HCT116 (cell line): ENCODE results near the gene CRCP. TPM values are rescaled to one million over a fixed set of nuclear protein-coding genes. Genes with fewer than 3 reads are reported as not detected.

Experiments used
- ATAC-seq: fragments of 200-7000 bp; cut with Tn5 transposase; 2 replicates; pipeline ENCODE4 v1.9.1; 2020; ENCODE audit warnings: mild to moderate bottlenecking, moderate library complexity
- BruUV-seq: library from RNA; stranded (reverse); fragments of 400-500 nt; replicated peaks from 2 replicates; lab custom pipeline; 2021; lab: Mats Ljungman, UMichigan
- CTCF ChIA-PET: fragments of 300-600 bp; sonication (Branson Sonifier 250); formaldehyde crosslinking; loops from one replicate; lab custom pipeline; 2021; ENCODE audit warnings: antibody characterized with exemption; lab: Charles Lee
- POLR2A ChIA-PET: fragments of 300-600, 350-600 bp; sonication (Branson Sonifier 250); formaldehyde crosslinking; loops from one replicate; lab custom pipeline; 2021; ENCODE audit warnings: antibody characterized with exemption; lab: Charles Lee
- RAD21 ChIA-PET, 2 experiments: fragments of 300-600 bp; sonication (Branson Sonifier 250); formaldehyde crosslinking; loops; one replicate each; lab custom pipeline; 2023; ENCODE audit warnings: low total read pairs in 2 of 2; ENCODE audit not compliant: uncharacterized antibody in 2 of 2, unreplicated experiment in 2 of 2, low non-redundant PET in 1 of 2; lab: Charles Lee
- DNase-seq: peaks from one replicate; pipeline ENCODE4 v3.0.0-alpha.2; 2010; ENCODE audit warnings: low read depth, low spot score
- H2AFZ ChIP-seq: fragments of 200-600 bp; shearing (Covaris generic), sonication (generic); 2 replicates; pipeline ENCODE4 v1.6.1; 2017; ENCODE audit warnings: low read depth, mixed run types, mixed read lengths, antibody characterized with exemption, low read length; ENCODE audit not compliant: poor library complexity, severe bottlenecking
- H3K27ac ChIP-seq: 2 replicates; pipeline ENCODE4 v1.5.1; 2012; ENCODE audit warnings: low read depth, low read length
- H3K27me3 ChIP-seq: fragments of 200-600 bp; sonication (generic); 2 replicates; pipeline ENCODE4 v1.6.1; 2016; ENCODE audit warnings: mixed run types, low read length, mixed read lengths; ENCODE audit not compliant: insufficient read depth
- H3K36me3 ChIP-seq, 2 experiments: fragments of 200-500 bp in 1 of 2; fragments of 200-600 bp in 1 of 2; sonication (Bioruptor generic) in 1 of 2; sonication (generic) in 1 of 2; 2 replicates each; pipeline versions ENCODE4 v1.5.1 to v1.6.1; 2014 to 2016; ENCODE audit warnings: low read length in 2 of 2, inconsistent platforms in 1 of 2, mixed read lengths in 1 of 2, mixed run types in 1 of 2; ENCODE audit not compliant: insufficient read depth in 2 of 2, control insufficient read depth in 1 of 2
- H3K4me1 ChIP-seq, 2 experiments: fragments of 200-600 bp in 1 of 2; sonication (generic) in 1 of 2; 2 replicates each; pipeline versions ENCODE4 v1.5.1 to v1.6.1; 2012 to 2017; ENCODE audit warnings: low read length in 2 of 2, inconsistent platforms in 1 of 2, mild to moderate bottlenecking in 1 of 2, mixed read lengths in 1 of 2, mixed run types in 1 of 2, moderate library complexity in 1 of 2; ENCODE audit not compliant: insufficient read depth in 2 of 2, control insufficient read depth in 1 of 2
- H3K4me2 ChIP-seq: fragments of 200-600 bp; sonication (generic); 2 replicates; pipeline ENCODE4 v1.6.1; 2017; ENCODE audit warnings: mixed run types, low read length, mixed read lengths
- H3K4me3 ChIP-seq, 2 experiments: fragments of 200-600 bp in 1 of 2; sonication (generic) in 1 of 2; replicated peaks in 1 of 2; 2 replicates each; pipeline ENCODE4 v1.5.1; 2011 to 2016; ENCODE audit warnings: low read length in 2 of 2, control low read depth in 1 of 2, low read depth in 1 of 2, mild to moderate bottlenecking in 1 of 2, mixed read lengths in 1 of 2, mixed run types in 1 of 2
- H3K79me2 ChIP-seq: fragments of 200-600 bp; sonication (generic); 2 replicates; pipeline ENCODE4 v1.6.1; 2017; ENCODE audit warnings: mild to moderate bottlenecking, mixed run types, low read length, moderate library complexity, mixed read lengths; ENCODE audit not compliant: insufficient read depth
- H3K9ac ChIP-seq: fragments of 200-600 bp; sonication (generic); 2 replicates; pipeline ENCODE4 v1.6.1; 2016; ENCODE audit warnings: low read length, mixed read lengths
- H3K9me2 ChIP-seq: fragments of 200-600 bp; sonication (generic), shearing (Covaris generic); 2 replicates; pipeline ENCODE4 v1.6.1; 2017; ENCODE audit warnings: mixed run types, mild to moderate bottlenecking, moderate library complexity; ENCODE audit not compliant: insufficient read depth
- H3K9me3 ChIP-seq, 2 experiments: fragments of 200-500 bp in 1 of 2; fragments of 200-600 bp in 1 of 2; sonication (Bioruptor generic) in 1 of 2; sonication (generic) in 1 of 2; 2 replicates each; pipeline ENCODE4 v1.6.1; 2014 to 2017; ENCODE audit warnings: low read length in 2 of 2, mixed read lengths in 2 of 2, inconsistent platforms in 1 of 2, low read depth in 1 of 2, mild to moderate bottlenecking in 1 of 2, mixed run types in 1 of 2, moderate library complexity in 1 of 2; ENCODE audit not compliant: control insufficient read depth in 1 of 2, insufficient read depth in 1 of 2
- H4K20me1 ChIP-seq: fragments of 200-600 bp; sonication (generic), shearing (Covaris generic); 2 replicates; pipeline ENCODE4 v1.6.1; 2017; ENCODE audit warnings: mixed run types, mild to moderate bottlenecking, moderate library complexity; ENCODE audit not compliant: insufficient read depth
- CBX3 ChIP-seq: IDR thresholded peaks from 2 replicates; pipeline ENCODE4 v1.6.1; 2012; ENCODE audit warnings: low read depth
- CEBPB ChIP-seq: IDR thresholded peaks from 2 replicates; pipeline ENCODE4 v1.6.1; 2012; ENCODE audit warnings: low read depth
- ELF1 ChIP-seq: IDR thresholded peaks from 2 replicates; pipeline ENCODE4 v1.6.1; 2012; ENCODE audit warnings: low read depth, borderline replicate concordance
- SRF ChIP-seq: IDR thresholded peaks from 2 replicates; pipeline ENCODE4 v1.6.1; 2012; ENCODE audit warnings: low read depth
- intact Hi-C: fragments of 100-400 bp; cut with micrococcal nuclease; formaldehyde crosslinking; loops from 2 replicates; pipeline ENCODE4 v1.10.0; 2022
- total RNA-seq: library from RNA; stranded (reverse); gene quantifications from one replicate; pipeline ENCODE4 v1.2.1, GENCODE V29; 2021; ENCODE audit not compliant: unreplicated experiment
- TF ChIP-seq, protein P1 (sequence below): IDR thresholded peaks from 2 replicates; pipeline ENCODE4 v1.6.1; 2012; ENCODE audit warnings: low read depth

CRCP gene
- total RNA-seq, 1 experiment from 2014 or later: 28.4 TPM

DNA sequence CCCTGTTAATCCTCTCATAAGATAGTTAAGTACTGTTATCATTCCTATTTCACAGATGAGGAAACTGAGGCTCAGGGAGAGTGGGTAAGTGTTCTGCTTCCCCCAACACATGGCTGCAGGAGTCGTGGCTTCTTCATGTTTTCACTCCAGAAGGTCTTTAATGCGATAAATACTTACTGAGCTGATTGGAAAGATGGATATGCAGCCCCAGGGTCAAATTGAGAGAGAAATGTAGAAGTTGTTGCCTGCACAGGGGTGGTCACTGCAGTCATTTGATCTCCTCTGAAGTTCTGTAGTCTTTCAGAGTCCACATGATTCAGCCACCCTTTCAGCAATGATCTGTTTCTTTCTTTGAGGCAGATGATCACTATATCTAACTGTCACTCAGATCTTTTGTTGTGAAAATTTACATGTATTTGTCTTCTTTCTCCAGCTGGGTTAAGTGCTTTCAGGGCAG, 29.3 kb downstream of the CRCP start:
- no peak overlapping the region for H3K4me3 ChIP-seq
- ChIA-PET CTCF (no interaction called here), RAD21 (no interaction called here), POLR2A (no interaction called here)
- no TSS peak for BruUV-seq
- no peaks in the 10 kb centered on the region for H3K27me3 ChIP-seq
- no peak for TF ChIP-seq CEBPB
- no peak for TF ChIP-seq CBX3
- no peak for TF ChIP-seq ELF1
- no peak for TF ChIP-seq SRF
- TF ChIP-seq, protein P1, sequence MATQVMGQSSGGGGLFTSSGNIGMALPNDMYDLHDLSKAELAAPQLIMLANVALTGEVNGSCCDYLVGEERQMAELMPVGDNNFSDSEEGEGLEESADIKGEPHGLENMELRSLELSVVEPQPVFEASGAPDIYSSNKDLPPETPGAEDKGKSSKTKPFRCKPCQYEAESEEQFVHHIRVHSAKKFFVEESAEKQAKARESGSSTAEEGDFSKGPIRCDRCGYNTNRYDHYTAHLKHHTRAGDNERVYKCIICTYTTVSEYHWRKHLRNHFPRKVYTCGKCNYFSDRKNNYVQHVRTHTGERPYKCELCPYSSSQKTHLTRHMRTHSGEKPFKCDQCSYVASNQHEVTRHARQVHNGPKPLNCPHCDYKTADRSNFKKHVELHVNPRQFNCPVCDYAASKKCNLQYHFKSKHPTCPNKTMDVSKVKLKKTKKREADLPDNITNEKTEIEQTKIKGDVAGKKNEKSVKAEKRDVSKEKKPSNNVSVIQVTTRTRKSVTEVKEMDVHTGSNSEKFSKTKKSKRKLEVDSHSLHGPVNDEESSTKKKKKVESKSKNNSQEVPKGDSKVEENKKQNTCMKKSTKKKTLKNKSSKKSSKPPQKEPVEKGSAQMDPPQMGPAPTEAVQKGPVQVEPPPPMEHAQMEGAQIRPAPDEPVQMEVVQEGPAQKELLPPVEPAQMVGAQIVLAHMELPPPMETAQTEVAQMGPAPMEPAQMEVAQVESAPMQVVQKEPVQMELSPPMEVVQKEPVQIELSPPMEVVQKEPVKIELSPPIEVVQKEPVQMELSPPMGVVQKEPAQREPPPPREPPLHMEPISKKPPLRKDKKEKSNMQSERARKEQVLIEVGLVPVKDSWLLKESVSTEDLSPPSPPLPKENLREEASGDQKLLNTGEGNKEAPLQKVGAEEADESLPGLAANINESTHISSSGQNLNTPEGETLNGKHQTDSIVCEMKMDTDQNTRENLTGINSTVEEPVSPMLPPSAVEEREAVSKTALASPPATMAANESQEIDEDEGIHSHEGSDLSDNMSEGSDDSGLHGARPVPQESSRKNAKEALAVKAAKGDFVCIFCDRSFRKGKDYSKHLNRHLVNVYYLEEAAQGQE: no peak
- ATAC-seq (no peak), DNase-seq (no peak)
- peaks cover 55% of the 10 kb centered on the region for H3K79me2 ChIP-seq
- intact Hi-C loops: loop anchor here (10.0 kb wide), 1 partner anchor 351 kb away; no protein-coding TSS in a partner anchor
- no peaks in the 10 kb centered on the region for H3K9me2 ChIP-seq
- H3K27ac ChIP-seq: no peak overlapping the region
- H2AFZ ChIP-seq: no peak overlapping the region
- no peaks in the 10 kb centered on the region for H3K9me3 ChIP-seq
- peaks cover 26 to 52% of the 10 kb centered on the region in 2 experiments for H3K4me1 ChIP-seq
- no peak overlapping the region for H3K9ac ChIP-seq
- H3K4me2 ChIP-seq: no peak overlapping the region
- H4K20me1 ChIP-seq: no peaks in the 10 kb centered on the region
- H3K36me3 ChIP-seq: peaks cover 9 to 36% of the 10 kb centered on the region in 2 experiments; a peak in 2 of 4 replicates
